HG02970 (cell line): Measurements from ENCODE around the gene ANXA9.
A peak's percentile ranks its signal among the peaks of the same experiment; 100 is the strongest.

Experiments used
- ATAC-seq: cut with Tn5 transposase; IDR thresholded peaks from one replicate; pipeline ENCODE4 v1.9.1; 2021; ENCODE audit warnings: mild to moderate bottlenecking, moderate library complexity, moderate number of reproducible peaks; ENCODE audit not compliant: unreplicated experiment, low FRiP score

ANXA9 gene

GRCh38 chr1:150973836-150974579 lies 8.1 kb upstream of the ANXA9 start:
- ATAC-seq: peak; percentile 41

- peak; percentile 43 for ATAC-seq
Observed at GRCh38 chr1:150974580-150975478, 7.3 kb upstream of the ANXA9 start, which contains the start of gene CERS2. Gene CERS2, minus strand, starts transcription at chr1:150974835. Its CDS starts 5,745 bp downstream, at chr1:150969090.

DNA sequence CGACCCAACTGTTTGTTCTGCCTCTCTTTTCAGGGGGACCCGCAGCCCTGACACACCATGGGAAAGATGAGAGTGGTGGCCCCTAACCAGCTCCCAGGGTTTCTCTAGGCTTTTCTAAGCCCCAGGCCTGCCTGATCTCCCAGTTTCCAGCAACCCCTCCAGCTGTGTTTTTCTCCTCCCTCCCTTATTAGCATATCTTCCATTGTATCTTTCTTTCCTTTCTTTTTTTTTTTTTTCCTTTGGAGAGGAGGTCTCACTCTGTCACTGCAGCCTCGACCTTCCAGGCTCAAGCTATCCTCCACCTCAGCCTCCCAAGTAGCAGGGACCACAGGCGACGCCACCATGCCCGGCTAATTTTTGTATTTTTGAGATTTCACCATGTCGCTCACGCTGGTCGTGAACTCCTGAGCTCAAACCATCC lies 5.7 kb upstream of the ANXA9 start:
- no peak for ATAC-seq

GRCh38 chr1:150976879-150977694 lies 5.0 kb upstream of the ANXA9 start:
- ATAC-seq: no peak

- ATAC-seq: peak; percentile 52
Observed at GRCh38 chr1:150979092-150980056, 2.7 kb upstream of the ANXA9 start.

DNA sequence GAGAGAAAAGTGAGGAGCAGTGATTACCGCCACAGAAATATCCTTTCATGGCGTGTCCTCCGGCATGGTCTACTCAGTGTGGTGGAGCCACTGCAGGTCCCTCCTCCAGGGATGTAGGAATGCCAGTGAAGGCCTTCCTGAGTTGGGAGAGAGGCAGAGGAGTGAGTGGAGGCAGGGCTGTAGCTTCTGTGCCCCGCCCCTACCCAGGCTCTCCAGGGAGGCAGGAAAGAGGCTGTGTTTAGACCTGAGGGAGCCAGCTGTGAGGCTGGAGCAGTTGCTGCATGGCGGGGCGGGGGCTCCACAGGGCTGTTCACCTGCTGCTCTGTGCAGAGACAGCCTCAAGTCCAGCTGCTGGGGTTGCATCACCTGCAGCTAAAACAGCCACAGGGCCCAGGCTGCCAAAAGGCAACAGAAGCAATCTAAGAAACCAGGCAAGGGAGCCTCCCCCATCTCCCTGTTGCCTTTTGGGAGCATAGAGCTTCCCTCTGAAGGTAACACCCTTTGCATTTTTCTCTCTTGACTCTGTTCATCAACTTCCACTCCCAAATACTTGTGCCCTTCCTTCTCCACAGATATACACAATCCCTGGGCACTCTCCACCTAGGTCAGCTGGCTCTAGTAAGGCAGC lies 801 bp upstream of the ANXA9 start:
- ATAC-seq: no peak

- ATAC-seq: no peak
Observed at GRCh38 chr1:150985179-150985825, 3.2 kb downstream of the ANXA9 start.

DNA sequence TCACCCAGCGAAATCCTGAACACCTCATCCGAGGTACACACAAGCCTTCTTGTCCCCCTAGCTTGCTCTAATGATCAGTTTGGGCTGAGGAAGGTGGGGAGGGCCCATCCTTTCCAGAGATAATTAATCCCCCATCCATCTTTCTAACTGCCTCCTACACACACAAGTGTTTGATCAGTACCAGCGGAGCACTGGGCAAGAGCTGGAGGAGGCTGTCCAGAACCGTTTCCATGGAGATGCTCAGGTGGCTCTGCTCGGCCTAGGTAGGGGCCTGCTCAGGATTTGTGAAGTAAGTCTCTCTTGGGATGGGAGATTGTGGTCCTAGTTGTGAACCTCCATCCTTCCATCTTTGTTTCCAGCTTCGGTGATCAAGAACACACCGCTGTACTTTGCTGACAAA lies 5.8 kb downstream of the ANXA9 start:
- ATAC-seq: no peak

- no peak for ATAC-seq
Observed at GRCh38 chr1:150992626-150993025, 10.5 kb downstream of the ANXA9 start.

GRCh38 chr1:150994248-150994647 lies 12.2 kb downstream of the ANXA9 start:
- no peak for ATAC-seq

- ATAC-seq: no peak
Observed at GRCh38 chr1:150995460-150995859, 13.4 kb downstream of the ANXA9 start.

DNA sequence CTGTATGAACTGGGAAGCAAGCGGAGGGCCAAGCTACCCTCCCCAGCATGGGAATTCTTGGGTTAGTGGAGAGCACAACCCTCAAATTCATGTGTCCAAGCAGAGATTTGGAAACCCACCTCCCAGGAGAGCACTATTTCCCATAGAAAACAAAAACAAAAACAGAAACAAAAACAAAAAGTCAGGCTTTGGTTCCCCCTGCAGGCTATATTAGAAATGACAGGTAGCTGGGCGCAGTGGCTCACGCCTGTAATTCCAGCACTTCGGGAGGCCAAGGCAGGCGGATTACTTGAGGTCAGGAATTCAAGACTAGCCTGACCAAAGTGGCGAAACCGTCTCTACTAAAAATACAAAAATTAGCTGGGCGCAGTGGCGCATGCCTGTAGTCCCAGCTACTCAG lies 13.8 kb downstream of the ANXA9 start:
- no peak for ATAC-seq

GRCh38 chr1:150997126-150997872 lies 15.2 kb downstream of the ANXA9 start:
- ATAC-seq: no peak

DNA sequence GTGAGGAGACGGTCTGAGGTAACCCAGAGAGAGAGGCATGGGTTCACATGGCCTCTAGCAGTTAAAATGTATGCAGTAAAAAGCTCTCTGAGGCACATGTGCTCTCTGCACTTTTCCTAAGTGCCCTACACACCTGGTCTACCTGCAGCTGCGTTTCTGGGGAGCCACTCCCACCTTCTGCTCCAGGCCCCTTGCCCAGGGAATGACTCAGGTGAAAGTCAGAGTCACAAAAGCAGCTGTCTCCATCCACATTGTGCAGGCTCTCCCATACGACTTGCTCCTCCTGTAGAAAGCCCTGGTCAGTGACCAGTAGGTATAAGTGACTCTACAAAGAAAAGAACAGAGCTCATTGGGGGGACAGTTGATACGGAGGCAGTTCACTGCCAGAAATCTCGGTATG lies 15.9 kb downstream of the ANXA9 start:
- ATAC-seq: no peak

- no peak for ATAC-seq
Observed at GRCh38 chr1:150999051-150999674, 17.1 kb downstream of the ANXA9 start.

GRCh38 chr1:150999926-151000325 lies 17.8 kb downstream of the ANXA9 start:
- no peak for ATAC-seq

DNA sequence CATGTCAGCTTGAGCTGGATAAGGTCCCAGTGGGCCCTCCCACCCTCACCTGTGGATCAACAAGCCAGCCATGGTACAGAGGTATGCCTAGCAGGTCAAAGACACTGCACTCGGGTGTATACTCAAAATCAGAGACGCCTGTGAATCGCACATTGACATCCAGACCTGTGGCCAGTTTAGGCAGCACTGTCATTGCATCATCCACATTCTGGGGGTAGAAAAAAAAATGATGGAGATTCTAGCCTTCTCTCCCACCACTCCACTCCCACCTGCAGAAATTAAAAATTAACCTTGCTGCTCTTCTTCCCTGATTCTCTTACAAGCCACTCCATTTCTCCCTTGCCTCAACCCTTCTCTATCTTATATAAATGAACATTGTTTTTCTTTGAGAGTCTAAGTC lies 18.3 kb downstream of the ANXA9 start:
- ATAC-seq: no peak
